Esophagus mucosa (tissue), 1 donor: ENCODE data around the gene TDRD7. TPM values are rescaled to one million over a fixed set of nuclear protein-coding genes. Genes with fewer than 3 reads are reported as not detected.

Experiments used
- ATAC-seq: fragments of 200-7000 bp; cut with Tn5 transposase; one replicate; pipeline ENCODE4 v1.9.1; 2020
- total RNA-seq: library from RNA; stranded (reverse); gene quantifications from one replicate; pipeline ENCODE4 v1.2.4, GENCODE V29; 2023
- donor health status: DM: yes; HTN: yes; CAD: no.

TDRD7 gene
- total RNA-seq = 9.8 TPM

GRCh38 chr9:97411789-97412625, at the start of gene TDRD7:
Gene TDRD7 (plus strand): TSS chr9:97412096. CDS start chr9:97428466, 16,370 bp downstream.
- peak; percentile 97 for ATAC-seq

- ATAC-seq = no peak
Observed at GRCh38 chr9:97362777-97363545, 48.9 kb upstream of the TDRD7 start.

DNA sequence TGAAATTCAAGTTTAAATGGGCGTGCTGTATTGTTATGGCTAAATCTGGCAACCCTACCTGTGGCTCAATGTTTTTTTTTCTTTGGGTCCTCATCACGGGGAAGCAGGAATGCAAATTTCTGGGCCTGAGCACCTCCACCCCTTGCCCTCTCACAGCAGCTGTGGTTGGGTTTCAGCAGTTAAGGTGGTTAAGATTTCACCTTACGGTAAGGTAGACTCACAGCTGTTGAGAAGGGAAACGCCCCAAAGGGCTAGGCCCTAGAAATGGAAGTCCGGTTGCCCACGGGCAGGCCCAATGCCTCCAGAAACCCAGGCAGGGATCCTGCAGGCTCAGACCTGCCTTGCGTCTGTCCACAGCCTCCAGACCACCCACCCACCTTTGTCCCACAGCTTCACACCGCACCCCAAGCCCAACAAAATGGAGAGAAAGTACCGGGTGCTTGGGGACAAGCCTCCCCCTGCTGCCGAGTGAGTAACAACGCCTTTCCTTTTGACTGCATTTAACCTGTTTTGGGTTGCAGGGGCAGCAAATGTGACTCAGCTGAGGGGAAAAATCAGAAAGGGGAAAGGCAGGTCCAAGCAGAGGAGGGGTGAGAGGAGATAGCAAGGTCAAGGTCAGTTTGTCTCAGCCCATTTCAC, 48.1 kb upstream of the TDRD7 start:
- ATAC-seq = no peak

DNA sequence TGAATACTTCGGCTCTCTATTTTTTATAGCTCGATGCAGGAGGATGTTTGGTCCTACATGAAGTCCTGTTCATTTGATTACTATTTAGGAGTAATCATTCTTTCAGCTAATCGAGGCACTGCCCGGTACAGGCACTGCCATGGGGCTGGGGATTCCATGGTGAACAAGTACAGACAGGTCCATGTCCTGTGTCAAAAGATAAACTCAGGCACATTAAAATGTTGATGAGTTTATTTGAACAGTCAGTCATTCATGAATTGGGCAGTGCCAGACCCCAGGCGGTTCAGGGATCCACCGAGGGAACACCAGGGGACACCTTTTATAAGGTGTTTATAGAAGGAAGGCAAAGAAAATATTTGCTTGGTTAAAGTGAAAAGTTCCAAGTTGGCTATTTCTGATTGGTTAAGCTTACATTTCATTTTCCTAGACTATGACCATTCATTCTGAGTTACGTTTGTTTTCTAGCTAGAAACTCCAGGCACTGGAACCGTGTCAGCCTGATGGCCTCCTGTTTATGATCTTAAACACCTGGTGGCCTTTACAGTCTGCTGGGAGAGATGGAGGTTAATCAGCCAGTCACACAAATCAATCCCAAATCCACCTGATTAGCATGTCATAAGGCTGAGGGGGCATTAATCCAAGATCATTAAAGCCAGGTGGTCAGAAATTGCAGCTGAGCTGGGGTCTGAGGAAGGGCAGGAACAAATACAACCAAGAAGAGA, 47.0 kb upstream of the TDRD7 start:
- no peak for ATAC-seq

DNA sequence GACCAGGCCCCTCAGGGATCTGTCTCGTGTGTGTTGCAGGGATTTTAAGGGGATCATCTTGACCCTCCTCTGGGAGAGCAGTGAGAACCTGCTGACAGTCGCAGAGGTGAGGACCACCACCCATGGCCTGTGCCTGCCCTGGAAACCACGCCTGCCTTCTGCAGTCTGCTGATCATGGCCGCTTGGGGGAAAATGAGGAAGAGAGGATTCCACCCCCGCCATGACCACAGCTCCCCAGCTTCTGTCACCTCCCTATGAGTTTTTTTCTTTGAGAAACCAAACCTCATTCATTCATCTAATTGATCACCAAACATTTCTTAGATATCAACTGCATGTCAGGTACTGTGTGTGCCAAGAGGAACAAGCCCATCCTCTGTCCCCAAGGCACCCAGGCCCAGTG, 46.3 kb upstream of the TDRD7 start:
- ATAC-seq = no peak

DNA sequence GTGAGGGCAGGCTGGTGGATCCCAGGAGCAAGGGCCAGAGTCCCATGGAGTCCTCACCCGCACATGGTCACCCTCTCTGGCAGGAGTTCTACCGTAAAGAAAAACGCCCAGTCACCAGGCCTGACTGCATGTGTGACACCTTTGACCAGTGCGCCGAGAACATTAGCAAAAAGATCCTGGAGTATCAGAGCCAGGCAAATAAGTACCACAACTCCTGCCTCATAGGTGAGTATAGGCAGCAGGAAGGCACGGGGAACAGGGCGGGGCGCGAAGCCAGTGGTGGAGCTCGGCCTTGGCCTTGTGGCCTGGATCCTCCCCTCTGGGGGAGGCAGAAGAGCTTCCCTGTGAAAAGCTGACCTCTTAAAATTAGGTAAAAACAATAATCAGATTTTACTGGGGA, 45.4 kb upstream of the TDRD7 start:
- ATAC-seq = no peak

DNA sequence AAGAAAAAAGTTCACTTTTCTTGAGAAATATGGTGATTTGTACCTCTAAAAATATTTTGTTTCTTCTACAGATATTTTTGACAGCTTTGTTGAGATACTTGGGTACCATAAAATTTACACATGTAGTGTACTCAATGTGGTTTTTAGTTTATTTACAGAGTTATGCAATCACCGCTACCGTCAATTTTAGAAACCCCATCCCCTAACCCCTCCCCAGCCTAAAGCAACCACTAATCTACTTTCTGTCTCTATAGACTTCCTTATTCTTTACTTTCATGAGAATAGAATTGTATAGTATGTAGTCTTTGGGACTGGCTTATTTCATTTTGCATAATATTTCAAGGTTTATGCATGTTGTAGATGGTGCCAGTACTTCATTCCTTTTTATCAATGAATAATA, 45.0 kb upstream of the TDRD7 start:
- ATAC-seq = no peak

GRCh38 chr9:97367729-97368128, 44.2 kb upstream of the TDRD7 start:
- no peak for ATAC-seq

GRCh38 chr9:97368964-97369363, 42.9 kb upstream of the TDRD7 start:
- no peak for ATAC-seq

- ATAC-seq = no peak
Observed at GRCh38 chr9:97372580-97372979, 39.3 kb upstream of the TDRD7 start.

- no peak for ATAC-seq
Observed at GRCh38 chr9:97373331-97373730, 38.6 kb upstream of the TDRD7 start.

DNA sequence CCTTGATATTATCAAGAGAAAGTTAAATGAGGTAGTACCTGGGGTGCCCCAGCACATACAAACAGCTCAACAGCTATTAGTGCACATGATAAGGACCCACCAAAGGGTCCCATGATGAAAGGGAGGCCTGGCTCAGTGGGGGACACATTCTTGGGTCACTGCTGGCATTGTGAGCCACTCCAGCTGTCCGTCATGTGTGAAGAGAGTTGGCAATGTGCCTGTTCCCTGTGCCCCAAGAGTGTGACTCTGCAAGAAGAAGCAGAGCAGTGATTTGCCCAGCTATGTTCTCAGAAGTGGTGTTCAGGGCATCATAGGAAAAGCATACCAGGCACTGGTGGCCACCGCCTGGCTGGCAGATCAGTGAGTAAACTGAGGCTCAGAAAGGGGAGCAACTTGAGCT, 37.1 kb upstream of the TDRD7 start:
- no peak for ATAC-seq

GRCh38 chr9:97376902-97377301, 35.0 kb upstream of the TDRD7 start:
- ATAC-seq = no peak

DNA sequence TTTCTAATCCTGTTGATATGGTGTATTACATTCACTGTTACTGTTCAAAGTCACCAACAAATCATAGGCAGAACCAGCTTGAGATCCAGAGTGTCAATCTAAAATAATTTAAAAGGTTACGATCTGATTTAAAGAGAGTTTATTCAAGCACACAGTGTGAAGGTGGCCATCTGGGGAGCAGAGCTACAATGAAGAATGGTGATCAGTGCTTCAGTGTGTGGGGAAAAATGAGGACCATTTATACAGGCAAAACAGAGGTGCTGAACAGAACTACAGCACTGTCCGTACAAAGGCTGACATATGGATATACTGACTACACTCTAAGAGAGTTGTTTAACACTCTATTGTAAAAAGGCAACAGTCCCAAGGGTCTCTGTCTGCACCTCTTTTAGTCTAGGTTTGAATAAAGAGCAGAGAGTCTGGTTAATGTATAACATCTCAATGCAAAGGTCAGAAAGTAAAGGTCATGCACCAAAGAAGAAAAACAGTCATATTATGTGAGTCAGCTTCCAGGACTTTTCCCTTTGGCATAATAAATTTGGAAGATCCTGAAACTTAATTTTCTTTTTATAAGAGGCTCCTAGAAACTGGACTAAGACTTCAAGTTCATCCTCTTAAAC, 29.7 kb upstream of the TDRD7 start:
- no peak for ATAC-seq

- ATAC-seq = no peak
Observed at GRCh38 chr9:97384406-97385262, 27.3 kb upstream of the TDRD7 start.

GRCh38 chr9:97385626-97386264, 26.2 kb upstream of the TDRD7 start:
- ATAC-seq = no peak

- peak; percentile 49 for ATAC-seq
Observed at GRCh38 chr9:97386265-97386633, 25.6 kb upstream of the TDRD7 start.

DNA sequence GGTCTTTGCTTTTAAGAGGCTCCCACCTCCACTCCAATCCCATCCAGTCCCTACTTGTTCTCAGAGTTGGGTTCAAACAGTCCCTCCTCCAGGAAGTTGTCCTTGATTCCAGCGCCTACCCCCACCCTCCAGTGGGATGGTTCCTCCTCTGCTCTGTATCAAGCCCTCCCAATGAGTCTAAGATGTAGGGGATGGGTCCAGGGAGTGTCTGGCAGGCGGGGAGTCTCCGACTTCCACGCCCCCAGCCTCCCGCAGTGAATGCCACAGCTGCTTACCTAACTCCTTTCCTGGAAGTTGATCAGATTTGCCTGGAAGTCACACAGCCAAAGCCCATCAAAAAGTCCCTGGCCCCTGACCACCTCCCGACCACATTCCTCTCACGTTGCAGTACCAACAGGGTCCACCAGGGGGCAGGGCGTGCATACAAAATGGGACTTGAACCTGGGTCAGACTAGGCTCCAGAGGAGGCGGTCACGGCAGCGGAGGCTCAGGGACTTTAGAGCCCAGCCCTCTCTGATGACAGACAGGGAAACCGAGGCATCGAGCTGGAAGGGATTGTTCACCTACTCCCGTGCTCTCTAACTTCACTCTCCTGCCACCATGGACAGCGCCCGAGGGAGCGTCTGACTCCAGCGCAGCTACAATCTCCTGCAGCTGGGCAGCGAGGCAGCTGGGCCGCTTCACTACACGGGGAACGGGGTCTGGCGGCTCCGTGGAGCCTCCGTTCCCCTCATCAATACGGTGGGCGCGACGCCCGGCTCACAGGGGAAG, 25.0 kb upstream of the TDRD7 start:
- ATAC-seq = peak; percentile 71

GRCh38 chr9:97387504-97387886, 24.4 kb upstream of the TDRD7 start:
- no peak for ATAC-seq
